Liver (tissue), 9 donors: ENCODE results near the gene GRIP2. TPM values are rescaled to one million over a fixed set of nuclear protein-coding genes. Genes with fewer than 3 reads are reported as not detected.

Experiments used
- DNase-seq: peaks from one replicate; pipeline ENCODE4 v3.0.0-alpha.2; 2017; ENCODE audit warnings: low spot score
- H3K27ac ChIP-seq, 2 donors: one replicate each; pipeline ENCODE4 v1.7.0; 2013; ENCODE audit warnings: inconsistent platforms in 2 of 2, low read length in 2 of 2, control low read depth in 1 of 2, low read depth in 1 of 2, mild to moderate bottlenecking in 1 of 2
- H3K27me3 ChIP-seq, 4 donors: one replicate each; pipeline versions ENCODE4 v1.6.1 to v1.7.0; 2013; ENCODE audit warnings: low read length in 3 of 4, inconsistent platforms in 1 of 4, mild to moderate bottlenecking in 1 of 4, moderate library complexity in 1 of 4; ENCODE audit not compliant: control insufficient read depth in 4 of 4, insufficient read depth in 4 of 4
- H3K36me3 ChIP-seq, 4 donors: one replicate each; pipeline versions ENCODE4 v1.6.1 to v1.7.0; 2013; ENCODE audit warnings: low read length in 3 of 4, mild to moderate bottlenecking in 3 of 4, low read depth in 1 of 4, moderate library complexity in 1 of 4; ENCODE audit not compliant: control insufficient read depth in 4 of 4, insufficient read depth in 3 of 4
- H3K4me1 ChIP-seq, 4 donors: one replicate each; pipeline versions ENCODE4 v1.6.1 to v1.7.0; 2013; ENCODE audit warnings: low read length in 3 of 4, mild to moderate bottlenecking in 3 of 4, moderate library complexity in 1 of 4; ENCODE audit not compliant: control insufficient read depth in 4 of 4, insufficient read depth in 4 of 4
- H3K4me3 ChIP-seq, 3 donors: one replicate each; pipeline versions ENCODE4 v1.6.1 to v1.7.0; 2013; ENCODE audit warnings: low read length in 3 of 3, control low read depth in 1 of 3, low read depth in 1 of 3, mild to moderate bottlenecking in 1 of 3
- H3K9ac ChIP-seq, 2 donors: one replicate each; pipeline ENCODE4 v1.7.0; 2013; ENCODE audit warnings: low read length in 2 of 2, mild to moderate bottlenecking in 2 of 2, moderate library complexity in 2 of 2, control low read depth in 1 of 2, low read depth in 1 of 2
- H3K9me3 ChIP-seq, 4 donors: one replicate each; pipeline versions ENCODE4 v1.6.1 to v1.7.0; 2013; ENCODE audit warnings: low read length in 3 of 4; ENCODE audit not compliant: control insufficient read depth in 4 of 4
- EGR1 ChIP-seq, 2 donors: IDR thresholded peaks; 2 replicates each; pipeline ENCODE4 v1.6.1; 2016 to 2018; ENCODE audit warnings: antibody characterized with exemption in 2 of 2, low read depth in 2 of 2
- FOXA1 ChIP-seq: IDR thresholded peaks from 2 replicates; pipeline ENCODE4 v1.6.1; 2016; ENCODE audit warnings: antibody characterized with exemption
- FOXA2 ChIP-seq: IDR thresholded peaks from 2 replicates; pipeline ENCODE4 v1.6.1; 2016; ENCODE audit warnings: antibody characterized with exemption
- GABPA ChIP-seq, 2 donors: IDR thresholded peaks in 1 of 2; conservative IDR thresholded peaks in 1 of 2; 2 replicates each; pipeline ENCODE4 v1.6.1; 2016; ENCODE audit warnings: antibody characterized with exemption in 2 of 2, mild to moderate bottlenecking in 1 of 2, moderate library complexity in 1 of 2
- HNF4A ChIP-seq, 2 donors: conservative IDR thresholded peaks; 2 replicates each; pipeline ENCODE4 v1.6.1; 2016; ENCODE audit warnings: antibody characterized with exemption in 2 of 2, mild to moderate bottlenecking in 2 of 2
- HNF4G ChIP-seq: IDR thresholded peaks from 2 replicates; pipeline ENCODE4 v1.6.1; 2016; ENCODE audit warnings: antibody characterized with exemption
- JUND ChIP-seq, 2 donors: IDR thresholded peaks; 2 replicates each; pipeline ENCODE4 v1.6.1; 2016; ENCODE audit warnings: antibody characterized with exemption in 2 of 2
- NR2F2 ChIP-seq: IDR thresholded peaks from 2 replicates; pipeline ENCODE4 v1.6.1; 2016; ENCODE audit warnings: antibody characterized with exemption
- RAD21 ChIP-seq, 2 donors: IDR thresholded peaks; 2 replicates each; pipeline ENCODE4 v1.6.1; 2016; ENCODE audit warnings: antibody characterized with exemption in 2 of 2, mild to moderate bottlenecking in 2 of 2
- RXRA ChIP-seq, 2 donors: IDR thresholded peaks; 2 replicates each; pipeline ENCODE4 v1.6.1; 2017 to 2018; ENCODE audit warnings: antibody characterized with exemption in 2 of 2, mild to moderate bottlenecking in 1 of 2
- SP1 ChIP-seq: IDR thresholded peaks from 2 replicates; pipeline ENCODE4 v1.6.1; 2018; ENCODE audit warnings: antibody characterized with exemption, mild to moderate bottlenecking
- TAF1 ChIP-seq: conservative IDR thresholded peaks from 2 replicates; pipeline ENCODE4 v1.6.1; 2016; ENCODE audit warnings: antibody characterized with exemption, mild to moderate bottlenecking
- YY1 ChIP-seq: IDR thresholded peaks from 2 replicates; pipeline ENCODE4 v1.6.1; 2016; ENCODE audit warnings: antibody characterized with exemption, mild to moderate bottlenecking
- WGBS: extraction: QIAGEN DNeasy Blood & Tissue Kit; methylation state at CpG from one replicate; pipeline ENCODE4 v1.1.7; 2013; 5-methylcytosine and 5-hydroxymethylcytosine counted together
- polyA plus RNA-seq, 2 donors: library from polyadenylated mRNA; stranded (reverse) in 1 of 2; unstranded in 1 of 2; fragments of 200-250 nt in 1 of 2; fragments of >200 nt in 1 of 2; fragmentation: Nextera tagmentation in 1 of 2; extraction: Ambion mirVana in 1 of 2; gene quantifications; one replicate each; pipeline versions ENCODE4 v1.2.1 to v1.2.3, GENCODE V29; 2013 to 2015
- total RNA-seq, 2 donors: library from RNA; depleted of rRNA; stranded (reverse); fragments of >200 nt; gene quantifications; one replicate each; pipeline ENCODE4 v1.2.3, GENCODE V29; 2014
- TF ChIP-seq, protein P1 (sequence below): IDR thresholded peaks from 2 replicates; pipeline ENCODE4 v1.6.1; 2016; ENCODE audit warnings: antibody characterized with exemption
- TF ChIP-seq, protein P2 (sequence below): IDR thresholded peaks from 2 replicates; pipeline ENCODE4 v1.6.1; 2016; ENCODE audit warnings: antibody characterized with exemption
- TF ChIP-seq, protein P3 (sequence below): IDR thresholded peaks from 2 replicates; pipeline ENCODE4 v1.6.1; 2016; ENCODE audit warnings: antibody characterized with exemption, mild to moderate bottlenecking
- donor health status: healthy.
- donor health status: healthy.
- donor health status: healthy.
- donor health status: healthy.
- donor health status: healthy.

The GRIP2 gene
- total and polyA plus RNA-seq, 4 donors = 0.05 to 0.33 (median 0.09) TPM; not detected in 1

DNA sequence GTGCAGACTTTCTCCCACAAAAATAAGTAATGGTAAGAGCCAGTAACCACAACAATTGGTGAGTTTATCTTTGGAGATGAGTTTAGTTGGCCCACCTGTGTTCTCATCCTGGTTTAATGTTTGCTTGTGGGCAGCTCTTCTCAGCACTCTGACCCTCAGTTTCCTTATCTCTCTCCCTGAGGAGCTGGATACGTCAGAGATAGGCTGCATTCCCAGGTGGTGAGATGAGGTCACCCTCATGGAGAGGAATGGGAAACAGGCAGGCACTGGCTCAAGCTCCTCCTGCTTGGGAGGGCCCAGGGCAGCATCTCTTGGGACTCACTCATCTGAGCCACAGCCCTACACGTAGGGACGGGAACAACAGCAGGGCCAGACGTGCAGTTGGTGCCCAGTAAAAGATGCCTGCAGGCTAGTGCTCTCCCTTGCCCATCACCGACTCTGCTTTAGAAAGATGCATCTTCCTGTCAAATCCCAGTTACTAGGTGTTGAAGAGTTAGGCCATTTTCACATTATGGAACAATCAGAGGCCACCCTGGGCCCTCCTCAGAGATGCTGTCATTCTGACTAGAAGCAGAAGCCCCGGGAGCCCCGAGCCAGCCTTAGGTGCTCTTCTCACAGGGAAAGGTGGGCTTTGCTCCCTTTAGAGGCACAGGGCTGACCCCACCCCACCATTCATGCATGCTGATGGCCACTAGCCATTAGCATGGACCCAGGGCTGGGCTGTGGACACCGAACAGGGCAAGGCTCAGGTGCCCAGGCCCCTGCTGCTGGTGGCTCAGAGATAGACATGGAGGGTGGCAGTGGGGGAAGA is 59.7 kb downstream of the GRIP2 start:
- Histone ChIP-seq H3K9ac (no peak overlapping the region), H3K36me3 (no peaks in the 10 kb centered on the region), H3K4me1 (peaks cover 0 to 1% (median 0%) of the 10 kb centered on the region in 4 donors), H3K9me3 (no peaks in the 10 kb centered on the region), H3K4me3 (no peak overlapping the region), H3K27me3 (no peaks in the 10 kb centered on the region), H3K27ac (no peak overlapping the region)
- WGBS = 90% methylated on average over 8 of the region's 8 CpGs
- TF ChIP-seq YY1 (no peak), FOXA1 (no peak), SP1 (no peak), JUND (IDR thresholded peaks at IDR 0.05) (no peak), HNF4G (no peak), HNF4A (conservative IDR thresholded peaks at IDR 0.05) (no peak), RXRA (IDR thresholded peaks at IDR 0.05) (no peak), FOXA2 (no peak), NR2F2 (no peak), TAF1 (no peak), RAD21 (IDR thresholded peaks at IDR 0.05) (no peak)
- TF ChIP-seq, protein P1, sequence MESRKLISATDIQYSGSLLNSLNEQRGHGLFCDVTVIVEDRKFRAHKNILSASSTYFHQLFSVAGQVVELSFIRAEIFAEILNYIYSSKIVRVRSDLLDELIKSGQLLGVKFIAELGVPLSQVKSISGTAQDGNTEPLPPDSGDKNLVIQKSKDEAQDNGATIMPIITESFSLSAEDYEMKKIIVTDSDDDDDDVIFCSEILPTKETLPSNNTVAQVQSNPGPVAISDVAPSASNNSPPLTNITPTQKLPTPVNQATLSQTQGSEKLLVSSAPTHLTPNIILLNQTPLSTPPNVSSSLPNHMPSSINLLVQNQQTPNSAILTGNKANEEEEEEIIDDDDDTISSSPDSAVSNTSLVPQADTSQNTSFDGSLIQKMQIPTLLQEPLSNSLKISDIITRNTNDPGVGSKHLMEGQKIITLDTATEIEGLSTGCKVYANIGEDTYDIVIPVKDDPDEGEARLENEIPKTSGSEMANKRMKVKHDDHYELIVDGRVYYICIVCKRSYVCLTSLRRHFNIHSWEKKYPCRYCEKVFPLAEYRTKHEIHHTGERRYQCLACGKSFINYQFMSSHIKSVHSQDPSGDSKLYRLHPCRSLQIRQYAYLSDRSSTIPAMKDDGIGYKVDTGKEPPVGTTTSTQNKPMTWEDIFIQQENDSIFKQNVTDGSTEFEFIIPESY = no peak
- TF ChIP-seq, protein P2, sequence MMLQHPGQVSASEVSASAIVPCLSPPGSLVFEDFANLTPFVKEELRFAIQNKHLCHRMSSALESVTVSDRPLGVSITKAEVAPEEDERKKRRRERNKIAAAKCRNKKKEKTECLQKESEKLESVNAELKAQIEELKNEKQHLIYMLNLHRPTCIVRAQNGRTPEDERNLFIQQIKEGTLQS = no peak
- TF ChIP-seq, protein P3, sequence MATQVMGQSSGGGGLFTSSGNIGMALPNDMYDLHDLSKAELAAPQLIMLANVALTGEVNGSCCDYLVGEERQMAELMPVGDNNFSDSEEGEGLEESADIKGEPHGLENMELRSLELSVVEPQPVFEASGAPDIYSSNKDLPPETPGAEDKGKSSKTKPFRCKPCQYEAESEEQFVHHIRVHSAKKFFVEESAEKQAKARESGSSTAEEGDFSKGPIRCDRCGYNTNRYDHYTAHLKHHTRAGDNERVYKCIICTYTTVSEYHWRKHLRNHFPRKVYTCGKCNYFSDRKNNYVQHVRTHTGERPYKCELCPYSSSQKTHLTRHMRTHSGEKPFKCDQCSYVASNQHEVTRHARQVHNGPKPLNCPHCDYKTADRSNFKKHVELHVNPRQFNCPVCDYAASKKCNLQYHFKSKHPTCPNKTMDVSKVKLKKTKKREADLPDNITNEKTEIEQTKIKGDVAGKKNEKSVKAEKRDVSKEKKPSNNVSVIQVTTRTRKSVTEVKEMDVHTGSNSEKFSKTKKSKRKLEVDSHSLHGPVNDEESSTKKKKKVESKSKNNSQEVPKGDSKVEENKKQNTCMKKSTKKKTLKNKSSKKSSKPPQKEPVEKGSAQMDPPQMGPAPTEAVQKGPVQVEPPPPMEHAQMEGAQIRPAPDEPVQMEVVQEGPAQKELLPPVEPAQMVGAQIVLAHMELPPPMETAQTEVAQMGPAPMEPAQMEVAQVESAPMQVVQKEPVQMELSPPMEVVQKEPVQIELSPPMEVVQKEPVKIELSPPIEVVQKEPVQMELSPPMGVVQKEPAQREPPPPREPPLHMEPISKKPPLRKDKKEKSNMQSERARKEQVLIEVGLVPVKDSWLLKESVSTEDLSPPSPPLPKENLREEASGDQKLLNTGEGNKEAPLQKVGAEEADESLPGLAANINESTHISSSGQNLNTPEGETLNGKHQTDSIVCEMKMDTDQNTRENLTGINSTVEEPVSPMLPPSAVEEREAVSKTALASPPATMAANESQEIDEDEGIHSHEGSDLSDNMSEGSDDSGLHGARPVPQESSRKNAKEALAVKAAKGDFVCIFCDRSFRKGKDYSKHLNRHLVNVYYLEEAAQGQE = no peak
- no peak for DNase-seq

DNA sequence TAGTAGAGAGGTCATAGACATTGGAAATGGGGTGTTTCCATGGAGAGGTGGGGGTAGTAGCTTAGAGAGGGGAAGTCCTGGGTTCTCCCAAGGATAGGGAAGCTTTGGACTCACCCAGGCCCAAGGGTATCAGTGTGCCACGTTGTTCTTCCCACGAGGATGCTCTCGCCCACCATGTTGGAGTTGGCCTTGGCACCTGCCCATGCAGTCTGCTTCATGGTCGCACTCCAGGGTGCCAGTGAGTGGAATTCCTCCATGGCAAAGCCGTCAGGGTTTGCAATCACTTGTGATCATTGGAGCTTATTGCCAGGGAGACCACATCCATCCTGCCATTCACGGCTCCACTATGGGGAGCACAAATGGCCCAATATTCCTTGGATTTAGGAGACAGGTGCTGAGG is 60.6 kb downstream of the GRIP2 start:
- Histone ChIP-seq H3K27me3 (no peaks in the 10 kb centered on the region), H3K4me1 (peaks cover 0 to 1% (median 0%) of the 10 kb centered on the region in 4 donors), H3K9me3 (no peaks in the 10 kb centered on the region), H3K36me3 (no peaks in the 10 kb centered on the region), H3K27ac (no peak overlapping the region), H3K4me3 (no peak overlapping the region), H3K9ac (no peak overlapping the region)
- WGBS = 95% methylated on average over 6 of the region's 6 CpGs
- DNase-seq = no peak
- no peak for TF ChIP-seq RAD21 (IDR thresholded peaks at IDR 0.05)
- TF ChIP-seq, protein P1 = no peak
- TF ChIP-seq, protein P3 = no peak
- TF ChIP-seq GABPA (IDR thresholded peaks at IDR 0.05 in 1 of 2, conservative IDR thresholded peaks at IDR 0.05 in 1 of 2) = no peak
- TF ChIP-seq JUND (IDR thresholded peaks at IDR 0.05) = no peak
- no peak for TF ChIP-seq EGR1 (IDR thresholded peaks at IDR 0.05; ENCODE audit: low read depth in 2 of 2)
- TF ChIP-seq FOXA2 = no peak
- no peak for TF ChIP-seq HNF4G
- no peak for TF ChIP-seq NR2F2
- no peak for TF ChIP-seq TAF1
- no peak for TF ChIP-seq RXRA (IDR thresholded peaks at IDR 0.05)
- TF ChIP-seq FOXA1 = no peak
- TF ChIP-seq SP1 = no peak
- TF ChIP-seq, protein P2 = no peak
